ENCODE measurements around the gene ANKRD13C. TPM values are rescaled to one million over a fixed set of nuclear protein-coding genes. Genes with fewer than 3 reads are reported as not detected.

Gene ANKRD13C
- total RNA-seq, 1 donor from 2014 or later: 20.9 TPM

- DNase-seq: no peak
- peaks cover 31% of the 10 kb centered on the region for H3K36me3 ChIP-seq
- no peak for ATAC-seq
- H3K9me3 ChIP-seq: no peaks in the 10 kb centered on the region
- intact Hi-C loops (cut with DNase I): no loop called here
- no peak overlapping the region for H3K4me3 ChIP-seq
- no peak for TF ChIP-seq CTCF (IDR thresholded peaks at IDR 0.05)
- no peaks in the 10 kb centered on the region for H3K4me1 ChIP-seq
- H3K27ac ChIP-seq: no peak overlapping the region
- no peaks in the 10 kb centered on the region for H3K27me3 ChIP-seq
Measured at GRCh38 chr1:70256664-70257063, 97.9 kb downstream of the ANKRD13C start.

- intact Hi-C loops (cut with DNase I): no loop called here
- Histone ChIP-seq H3K27ac (no peak overlapping the region), H3K4me3 (no peak overlapping the region), H3K27me3 (no peaks in the 10 kb centered on the region), H3K4me1 (no peaks in the 10 kb centered on the region), H3K36me3 (peaks cover 98% of the 10 kb centered on the region), H3K9me3 (no peaks in the 10 kb centered on the region)
- ATAC-seq (no peak), DNase-seq (no peak)
- no peak for TF ChIP-seq CTCF (IDR thresholded peaks at IDR 0.05)
Measured at GRCh38 chr1:70248729-70249128, 105.8 kb downstream of the ANKRD13C start.

DNA sequence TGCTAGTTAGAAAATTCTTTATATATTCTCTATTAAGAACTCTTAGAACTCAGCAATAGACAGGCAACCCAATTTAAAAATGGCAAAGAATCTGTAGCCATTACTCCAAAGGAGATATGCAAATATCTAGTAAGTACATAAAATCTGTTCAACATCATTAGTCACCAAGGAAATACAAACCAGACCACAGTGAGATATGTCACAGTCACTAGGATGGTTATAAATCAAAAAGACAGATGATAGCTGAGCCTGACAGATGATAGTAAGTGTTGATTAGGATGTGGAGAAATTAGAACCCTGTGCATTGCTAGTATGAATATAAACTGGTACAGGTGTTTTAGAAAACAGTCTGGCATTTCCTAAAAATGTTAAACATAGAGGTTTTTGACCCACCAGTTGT lies 106.8 kb downstream of the ANKRD13C start:
- ATAC-seq (no peak), DNase-seq (no peak)
- TF ChIP-seq CTCF (IDR thresholded peaks at IDR 0.05): no peak
- H3K27me3 ChIP-seq: no peaks in the 10 kb centered on the region
- H3K36me3 ChIP-seq: peaks cover 99% of the 10 kb centered on the region
- H3K27ac ChIP-seq: no peak overlapping the region
- H3K4me3 ChIP-seq: no peak overlapping the region
- intact Hi-C loops (cut with DNase I): no loop called here
- H3K4me1 ChIP-seq: no peaks in the 10 kb centered on the region
- H3K9me3 ChIP-seq: no peaks in the 10 kb centered on the region

DNA sequence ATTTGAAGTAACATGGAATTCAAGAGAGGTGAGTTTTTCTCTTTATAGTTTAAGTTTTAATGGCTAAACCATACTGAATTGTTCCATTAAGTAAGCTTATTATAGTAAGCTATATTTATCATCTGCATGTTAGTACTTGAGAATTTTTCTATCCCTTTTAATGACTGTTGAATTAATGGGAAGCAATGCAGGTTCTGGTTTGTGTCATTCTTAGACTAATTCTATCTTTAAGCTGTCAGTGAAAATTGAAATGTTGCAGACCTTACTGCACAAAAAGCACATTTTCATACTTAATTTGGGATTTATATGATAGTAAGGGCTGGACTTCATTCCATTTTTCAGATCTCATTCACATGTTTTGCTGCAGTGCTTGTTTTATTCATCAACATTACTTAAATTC lies 107.4 kb downstream of the ANKRD13C start:
- no peak for DNase-seq
- intact Hi-C loops (cut with DNase I): no loop called here
- Histone ChIP-seq H3K36me3 (peaks cover 100% of the 10 kb centered on the region), H3K4me3 (no peak overlapping the region), H3K9me3 (no peaks in the 10 kb centered on the region), H3K4me1 (no peaks in the 10 kb centered on the region), H3K27me3 (no peaks in the 10 kb centered on the region), H3K27ac (no peak overlapping the region)
- TF ChIP-seq CTCF (IDR thresholded peaks at IDR 0.05): no peak
- ATAC-seq: no peak

DNA sequence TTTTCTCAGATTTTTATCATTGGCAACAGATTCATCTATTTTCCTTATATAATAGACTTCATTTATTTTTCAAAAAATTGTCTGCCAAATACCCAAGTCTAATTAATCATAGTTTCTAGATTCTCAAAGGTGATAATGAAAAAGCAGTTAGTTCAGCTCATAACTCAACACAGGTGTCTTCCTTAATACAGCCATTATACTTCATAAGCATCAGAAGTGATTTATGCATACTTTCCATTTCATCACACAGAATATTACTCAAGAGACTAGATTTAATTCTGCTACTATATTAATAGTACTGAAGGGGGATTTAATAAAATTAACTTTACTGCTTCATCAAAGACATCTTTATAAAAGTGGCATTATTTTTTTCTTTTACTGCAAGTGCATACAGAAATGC lies 114.6 kb downstream of the ANKRD13C start:
- ATAC-seq (no peak), DNase-seq (no peak)
- Histone ChIP-seq H3K27me3 (no peaks in the 10 kb centered on the region), H3K27ac (no peak overlapping the region), H3K4me1 (no peaks in the 10 kb centered on the region), H3K36me3 (peaks cover 100% of the 10 kb centered on the region), H3K4me3 (no peak overlapping the region), H3K9me3 (no peaks in the 10 kb centered on the region)
- intact Hi-C loops (cut with DNase I): loop anchor here (10.0 kb wide), 1 partner anchor 835 kb away; no protein-coding TSS in a partner anchor
- no peak for TF ChIP-seq CTCF (IDR thresholded peaks at IDR 0.05)

- DNase-seq (no peak), ATAC-seq (no peak)
- no peak overlapping the region for H3K4me3 ChIP-seq
- no peak overlapping the region for H3K27ac ChIP-seq
- intact Hi-C loops (cut with DNase I): loop anchor here (10.0 kb wide), 1 partner anchor 840 kb away; no protein-coding TSS in a partner anchor
- H3K36me3 ChIP-seq: peaks cover 100% of the 10 kb centered on the region
- H3K27me3 ChIP-seq: no peaks in the 10 kb centered on the region
- no peak for TF ChIP-seq CTCF (IDR thresholded peaks at IDR 0.05)
- H3K4me1 ChIP-seq: no peaks in the 10 kb centered on the region
- H3K9me3 ChIP-seq: no peaks in the 10 kb centered on the region
Measured at GRCh38 chr1:70234733-70235132, 119.8 kb downstream of the ANKRD13C start.
